Measurements from ENCODE around the gene LLGL2. TPM values are rescaled to one million over a fixed set of nuclear protein-coding genes. Genes with fewer than 3 reads are reported as not detected.

LLGL2 gene
- polyA plus RNA-seq, 1 donor: 149 TPM

DNA sequence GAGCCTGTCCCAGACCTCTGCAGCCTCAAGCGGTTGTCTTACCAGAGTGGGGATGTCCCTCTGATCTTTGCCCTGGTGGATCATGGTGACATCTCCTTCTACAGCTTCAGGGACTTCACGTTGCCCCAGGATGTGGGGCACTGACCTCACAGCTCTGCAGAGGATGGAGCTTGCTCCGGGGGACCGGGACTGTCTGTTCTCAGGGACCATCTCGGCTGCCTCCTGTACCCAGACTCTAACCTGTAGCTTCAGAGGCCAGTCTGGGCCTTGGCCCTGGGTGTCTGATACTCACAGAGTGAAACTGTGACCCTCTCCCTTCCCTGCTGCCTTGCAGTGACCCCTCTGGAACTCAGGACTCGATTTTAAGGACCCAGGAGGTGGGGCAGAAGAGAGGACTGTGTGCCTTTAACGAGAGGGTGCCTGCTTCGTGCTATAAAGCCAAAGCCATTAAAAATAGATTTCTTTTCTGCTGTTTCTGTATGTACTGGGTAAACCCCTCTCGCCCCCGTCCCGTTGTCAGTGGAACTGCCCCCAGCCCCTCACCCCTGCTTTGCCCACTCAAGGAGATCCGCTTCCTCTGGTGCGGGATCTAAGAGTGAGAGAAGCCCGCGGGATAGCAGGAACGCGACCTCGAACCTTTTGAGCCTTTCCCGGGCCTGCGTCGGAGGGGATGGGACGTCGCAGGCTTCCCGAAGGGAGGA lies 1.1 kb upstream of the LLGL2 start:
- H3K36me3 ChIP-seq (ENCODE audit: control insufficient read depth, insufficient read depth, low read length): peaks cover 46% of the 10 kb centered on the region
- H3K27ac ChIP-seq (ENCODE audit: low read length): peak overlapping the region; percentile 100
- H3K9me3 ChIP-seq (ENCODE audit: control insufficient read depth, low read depth, low read length): no peaks in the 10 kb centered on the region
- no CpG with 5 or more reads among the region's 24 CpGs for WGBS (ENCODE audit: insufficient coverage, low lambda C conversion rate)
- H3K4me1 ChIP-seq (ENCODE audit: control insufficient read depth, insufficient read depth, low read length): peaks cover 21% of the 10 kb centered on the region
- DNase-seq: no peak
- peaks cover 2% of the 10 kb centered on the region for H3K27me3 ChIP-seq (ENCODE audit: control insufficient read depth, insufficient read depth, low read length)
- H3K4me3 ChIP-seq (ENCODE audit: low read length): peak overlapping the region; percentile 98

DNA sequence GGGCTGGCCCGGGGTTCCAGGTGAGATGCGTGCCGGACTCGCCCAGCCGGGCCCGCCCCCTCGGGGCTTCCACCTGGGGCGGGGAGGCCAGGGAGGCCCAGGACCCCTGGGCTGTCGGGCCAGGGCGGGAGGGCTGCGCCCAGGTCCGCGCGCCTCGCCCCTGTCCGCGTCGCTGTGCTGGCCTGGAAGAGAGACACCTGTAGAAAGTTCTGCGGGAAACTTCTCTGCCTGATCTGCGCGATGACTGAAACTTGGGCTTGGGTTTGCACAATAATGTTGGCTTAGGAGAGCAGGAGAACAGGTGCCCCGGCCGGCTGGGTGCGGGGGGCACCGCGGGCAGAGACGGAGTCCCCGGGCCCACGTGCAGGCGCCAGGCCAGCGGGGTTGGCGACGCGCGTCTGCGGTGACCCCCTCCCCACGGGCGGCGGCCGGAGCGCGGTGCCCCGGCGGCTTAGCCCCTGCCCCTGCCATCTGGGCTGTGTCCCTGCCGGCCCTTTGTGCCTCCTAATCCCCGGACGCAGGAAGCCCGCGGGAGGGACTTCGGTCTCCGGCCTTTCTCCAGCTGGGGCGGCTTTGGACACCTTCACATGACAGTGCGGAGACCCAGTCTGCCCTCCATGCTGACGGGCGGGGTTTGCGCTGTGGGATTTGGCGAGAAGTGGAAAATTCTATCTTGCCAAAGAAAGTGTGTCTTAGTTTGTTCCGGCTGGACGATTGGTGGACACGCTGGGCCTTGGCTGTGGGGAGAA lies 483 bp downstream of the LLGL2 start:
- Histone ChIP-seq H3K36me3 (ENCODE audit: control insufficient read depth, insufficient read depth, low read length) (peaks cover 40% of the 10 kb centered on the region), H3K9me3 (ENCODE audit: control insufficient read depth, low read depth, low read length) (no peaks in the 10 kb centered on the region)
- peak in 1 of 2 donors; percentile 78 for DNase-seq

DNA sequence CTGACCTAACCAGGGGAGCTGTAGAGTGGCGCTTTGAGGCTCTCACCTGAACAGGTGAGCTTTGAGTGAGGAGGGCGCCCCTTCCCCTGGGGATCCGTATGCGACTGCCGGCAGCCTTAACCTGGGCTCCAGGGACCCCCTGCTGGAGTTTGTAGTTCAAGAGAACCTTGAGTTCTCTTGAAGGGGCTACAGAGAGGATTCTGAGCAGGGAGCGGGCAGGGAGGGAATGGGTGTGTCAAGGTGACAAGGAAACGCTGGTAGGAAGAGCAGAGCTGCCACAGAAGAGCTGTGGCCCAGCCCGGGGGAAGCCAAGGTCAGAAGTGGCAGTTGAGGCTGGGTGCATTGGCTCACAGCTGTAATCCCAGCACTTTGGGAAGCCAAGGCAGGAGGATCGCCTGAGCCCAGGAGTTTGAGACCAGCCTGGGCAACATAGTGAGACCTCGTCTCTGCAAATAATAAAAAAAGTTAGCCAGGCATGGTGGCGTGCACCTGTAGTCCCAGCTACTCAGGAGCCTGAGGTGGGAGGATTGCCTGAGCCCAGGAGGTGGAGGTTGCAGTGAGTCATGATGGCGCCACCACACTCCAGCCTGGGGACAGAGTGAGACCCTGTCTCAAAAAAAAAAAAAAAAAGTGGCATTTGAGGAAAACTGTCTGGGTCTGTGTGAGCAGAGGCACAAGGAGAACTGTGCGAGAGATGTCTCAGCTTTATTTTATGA lies 1.2 kb downstream of the LLGL2 start:
- Histone ChIP-seq H3K27ac (ENCODE audit: low read length) (peak overlapping the region; percentile 94), H3K9me3 (ENCODE audit: control insufficient read depth, low read depth, low read length) (no peaks in the 10 kb centered on the region), H3K36me3 (ENCODE audit: control insufficient read depth, insufficient read depth, low read length) (peaks cover 33% of the 10 kb centered on the region), H3K27me3 (ENCODE audit: control insufficient read depth, insufficient read depth, low read length) (peaks cover 2% of the 10 kb centered on the region), H3K4me1 (ENCODE audit: control insufficient read depth, insufficient read depth, low read length) (peaks cover 40% of the 10 kb centered on the region), H3K4me3 (ENCODE audit: low read length) (peak overlapping the region; percentile 55)
- DNase-seq: peak in 1 of 2 donors; percentile 81
- WGBS (ENCODE audit: insufficient coverage, low lambda C conversion rate): no CpG with 5 or more reads among the region's 13 CpGs

More for the DNA sequence above, 483 bp downstream of the LLGL2 start:
- peak overlapping the region; percentile 55 for H3K4me3 ChIP-seq (ENCODE audit: low read length)
- WGBS (ENCODE audit: insufficient coverage, low lambda C conversion rate): no CpG with 5 or more reads among the region's 60 CpGs
- H3K27ac ChIP-seq (ENCODE audit: low read length): peak overlapping the region; percentile 94
- H3K27me3 ChIP-seq (ENCODE audit: control insufficient read depth, insufficient read depth, low read length): peaks cover 2% of the 10 kb centered on the region
- H3K4me1 ChIP-seq (ENCODE audit: control insufficient read depth, insufficient read depth, low read length): peaks cover 33% of the 10 kb centered on the region

DNA sequence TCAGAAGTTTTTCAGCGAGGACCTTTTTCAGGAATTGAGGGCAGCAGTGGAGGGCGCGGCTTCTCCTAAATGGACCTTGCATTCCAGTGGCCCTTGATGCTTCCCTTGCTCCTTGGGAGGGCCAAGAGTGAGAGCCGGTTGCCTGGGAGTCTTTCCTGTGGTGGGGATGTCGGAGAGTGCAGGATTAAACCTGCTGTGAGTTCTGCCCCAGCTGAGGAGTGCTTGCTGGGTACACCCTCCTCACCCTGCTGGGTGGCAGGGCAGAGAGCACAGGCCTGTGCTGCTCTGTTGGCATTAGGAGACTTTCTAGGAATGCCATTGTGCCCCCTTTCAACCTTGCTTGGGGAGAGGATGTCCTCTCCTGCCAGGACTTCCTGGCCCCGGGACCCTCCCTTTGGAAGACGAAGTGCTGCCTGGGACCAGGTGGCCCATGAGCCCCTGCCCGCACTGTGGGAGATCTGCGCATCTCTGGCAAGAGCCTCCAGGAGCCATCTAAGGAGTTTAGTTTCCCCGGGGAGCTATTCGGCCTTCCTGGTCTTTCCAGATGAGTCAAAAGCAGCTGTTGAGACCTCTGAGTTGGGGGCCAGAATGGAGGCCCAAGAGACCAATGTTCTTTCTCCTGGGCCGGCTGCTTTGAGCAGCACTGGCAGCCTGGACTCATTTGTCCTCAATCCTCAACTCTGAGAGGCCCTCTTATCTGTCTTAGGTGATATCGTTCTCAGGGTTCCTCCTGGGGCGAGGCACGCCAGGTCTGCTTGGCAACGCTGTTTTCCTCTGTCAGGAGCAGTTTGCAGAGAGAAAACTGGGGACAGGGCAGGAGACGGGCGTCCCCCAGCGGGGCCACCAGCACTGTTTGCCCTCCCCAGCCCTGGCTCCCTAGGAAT lies 5.6 kb downstream of the LLGL2 start:
- peaks cover 2% of the 10 kb centered on the region for H3K27me3 ChIP-seq (ENCODE audit: control insufficient read depth, insufficient read depth, low read length)
- peak in 1 of 2 donors; percentile 84 for DNase-seq
- peaks cover 22% of the 10 kb centered on the region for H3K36me3 ChIP-seq (ENCODE audit: control insufficient read depth, insufficient read depth, low read length)
- peak overlapping the region; percentile 93 for H3K27ac ChIP-seq (ENCODE audit: low read length)
- WGBS (ENCODE audit: insufficient coverage, low lambda C conversion rate): no CpG with 5 or more reads among the region's 19 CpGs
- H3K4me3 ChIP-seq (ENCODE audit: low read length): no peak overlapping the region
- H3K4me1 ChIP-seq (ENCODE audit: control insufficient read depth, insufficient read depth, low read length): peaks cover 70% of the 10 kb centered on the region
- no peaks in the 10 kb centered on the region for H3K9me3 ChIP-seq (ENCODE audit: control insufficient read depth, low read depth, low read length)

DNA sequence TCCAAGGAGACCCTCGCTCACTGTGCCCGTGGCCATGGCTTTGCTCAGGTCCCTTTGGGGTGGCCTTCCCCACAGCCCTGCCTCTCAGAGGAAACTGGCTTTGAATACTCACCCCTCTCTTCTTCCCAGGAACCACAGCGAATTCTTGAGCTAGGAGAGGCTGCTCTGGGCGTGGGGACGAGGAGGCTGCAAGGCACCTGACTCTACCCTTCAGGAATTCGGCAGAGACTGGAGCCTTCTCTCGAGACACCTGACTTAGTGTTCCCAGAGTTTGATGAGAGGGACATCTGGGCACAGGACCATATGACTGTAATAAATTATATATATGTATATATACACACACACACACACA lies 6.2 kb downstream of the LLGL2 start:
- peaks cover 76% of the 10 kb centered on the region for H3K4me1 ChIP-seq (ENCODE audit: control insufficient read depth, insufficient read depth, low read length)
- peak in 1 of 2 donors; percentile 70 for DNase-seq

DNA sequence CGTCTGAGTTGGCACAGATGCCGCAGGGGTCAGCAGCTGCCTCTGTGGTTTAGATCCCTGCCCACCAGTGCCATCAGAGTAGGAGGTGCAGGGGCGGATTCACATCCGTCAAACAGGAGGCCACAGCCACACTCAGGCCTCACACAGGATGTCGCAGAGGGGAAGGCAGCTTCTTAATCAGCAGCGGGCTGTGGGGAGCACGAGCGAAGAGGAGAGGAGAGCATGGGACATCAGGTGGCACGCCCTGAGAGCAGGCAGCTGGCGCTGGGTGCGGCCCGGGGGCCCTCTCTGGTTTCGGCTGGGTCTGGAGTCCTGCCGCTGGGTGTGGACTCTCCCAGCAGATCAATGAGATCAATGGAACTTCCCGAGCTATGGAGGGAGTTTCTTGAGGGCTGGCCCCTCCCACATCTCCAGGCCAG lies 9.6 kb downstream of the LLGL2 start:
- peaks cover 94% of the 10 kb centered on the region for H3K4me1 ChIP-seq (ENCODE audit: control insufficient read depth, insufficient read depth, low read length)
- peak; percentile 88 to 96 for DNase-seq
- no CpG with 5 or more reads among the region's 15 CpGs for WGBS (ENCODE audit: insufficient coverage, low lambda C conversion rate)

More for the DNA sequence above, 6.2 kb downstream of the LLGL2 start:
- H3K36me3 ChIP-seq (ENCODE audit: control insufficient read depth, insufficient read depth, low read length): peaks cover 22% of the 10 kb centered on the region
- WGBS (ENCODE audit: insufficient coverage, low lambda C conversion rate): no CpG with 5 or more reads among the region's 7 CpGs
- H3K27me3 ChIP-seq (ENCODE audit: control insufficient read depth, insufficient read depth, low read length): no peaks in the 10 kb centered on the region
- no peaks in the 10 kb centered on the region for H3K9me3 ChIP-seq (ENCODE audit: control insufficient read depth, low read depth, low read length)
- H3K4me3 ChIP-seq (ENCODE audit: low read length): no peak overlapping the region
- peak overlapping the region; percentile 93 for H3K27ac ChIP-seq (ENCODE audit: low read length)

DNA sequence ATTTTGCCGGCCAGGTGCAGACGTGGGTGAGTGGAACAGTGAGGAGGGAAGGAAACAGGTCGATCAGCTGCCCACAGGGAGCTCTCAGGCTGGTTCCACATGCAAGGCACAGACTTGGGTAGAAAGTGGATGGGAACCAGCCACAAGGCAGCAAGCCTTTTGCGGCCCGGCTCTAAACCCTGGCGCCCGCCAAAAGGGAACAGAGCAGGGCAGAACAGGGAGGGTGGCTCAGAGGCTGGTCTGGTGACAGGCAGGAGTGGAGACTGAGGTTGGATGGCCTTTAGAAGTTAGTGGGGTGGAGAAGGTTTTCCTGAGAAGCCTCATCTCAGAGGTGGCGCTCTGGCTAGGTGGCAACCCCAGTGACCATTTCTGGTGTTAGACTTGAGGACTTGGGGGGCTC lies 10.4 kb downstream of the LLGL2 start:
- H3K27ac ChIP-seq (ENCODE audit: low read length): peak overlapping the region; percentile 89
- peaks cover 20% of the 10 kb centered on the region for H3K36me3 ChIP-seq (ENCODE audit: control insufficient read depth, insufficient read depth, low read length)
- peak in 1 of 2 donors; percentile 42 for DNase-seq
- no CpG with 5 or more reads among the region's 8 CpGs for WGBS (ENCODE audit: insufficient coverage, low lambda C conversion rate)
- H3K4me1 ChIP-seq (ENCODE audit: control insufficient read depth, insufficient read depth, low read length): peaks cover 95% of the 10 kb centered on the region
- H3K4me3 ChIP-seq (ENCODE audit: low read length): no peak overlapping the region
- H3K27me3 ChIP-seq (ENCODE audit: control insufficient read depth, insufficient read depth, low read length): no peaks in the 10 kb centered on the region
- no peaks in the 10 kb centered on the region for H3K9me3 ChIP-seq (ENCODE audit: control insufficient read depth, low read depth, low read length)

More for the DNA sequence above, 9.6 kb downstream of the LLGL2 start:
- Histone ChIP-seq H3K27ac (ENCODE audit: low read length) (peak overlapping the region; percentile 89), H3K9me3 (ENCODE audit: control insufficient read depth, low read depth, low read length) (no peaks in the 10 kb centered on the region), H3K4me3 (ENCODE audit: low read length) (no peak overlapping the region), H3K36me3 (ENCODE audit: control insufficient read depth, insufficient read depth, low read length) (peaks cover 17% of the 10 kb centered on the region), H3K27me3 (ENCODE audit: control insufficient read depth, insufficient read depth, low read length) (no peaks in the 10 kb centered on the region)

DNA sequence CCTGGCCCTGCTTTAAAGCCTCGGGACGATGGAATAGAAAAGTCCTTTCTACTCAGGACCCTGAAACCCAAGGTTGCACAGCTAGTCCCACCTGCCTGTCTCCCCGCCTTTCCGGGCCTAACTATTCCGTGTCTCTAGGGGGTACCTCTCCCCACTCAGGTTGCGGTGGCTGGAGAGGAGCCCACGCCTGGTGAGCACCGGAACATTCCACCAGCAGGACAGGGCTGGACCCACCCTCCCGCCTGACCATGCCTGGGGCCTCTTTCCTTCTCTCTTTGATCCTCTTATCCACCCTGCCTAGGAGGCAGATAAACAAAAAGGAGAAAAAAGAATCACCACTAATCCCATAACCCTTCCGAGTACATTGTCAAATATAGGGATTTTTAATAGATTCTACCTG lies 10.9 kb downstream of the LLGL2 start:
- Histone ChIP-seq H3K27me3 (ENCODE audit: control insufficient read depth, insufficient read depth, low read length) (no peaks in the 10 kb centered on the region), H3K27ac (ENCODE audit: low read length) (peak overlapping the region; percentile 89), H3K4me3 (ENCODE audit: low read length) (no peak overlapping the region), H3K36me3 (ENCODE audit: control insufficient read depth, insufficient read depth, low read length) (peaks cover 20% of the 10 kb centered on the region), H3K4me1 (ENCODE audit: control insufficient read depth, insufficient read depth, low read length) (peaks cover 95% of the 10 kb centered on the region), H3K9me3 (ENCODE audit: control insufficient read depth, low read depth, low read length) (no peaks in the 10 kb centered on the region)
- peak in 1 of 2 donors; percentile 56 for DNase-seq
- WGBS (ENCODE audit: insufficient coverage, low lambda C conversion rate): no CpG with 5 or more reads among the region's 10 CpGs

DNA sequence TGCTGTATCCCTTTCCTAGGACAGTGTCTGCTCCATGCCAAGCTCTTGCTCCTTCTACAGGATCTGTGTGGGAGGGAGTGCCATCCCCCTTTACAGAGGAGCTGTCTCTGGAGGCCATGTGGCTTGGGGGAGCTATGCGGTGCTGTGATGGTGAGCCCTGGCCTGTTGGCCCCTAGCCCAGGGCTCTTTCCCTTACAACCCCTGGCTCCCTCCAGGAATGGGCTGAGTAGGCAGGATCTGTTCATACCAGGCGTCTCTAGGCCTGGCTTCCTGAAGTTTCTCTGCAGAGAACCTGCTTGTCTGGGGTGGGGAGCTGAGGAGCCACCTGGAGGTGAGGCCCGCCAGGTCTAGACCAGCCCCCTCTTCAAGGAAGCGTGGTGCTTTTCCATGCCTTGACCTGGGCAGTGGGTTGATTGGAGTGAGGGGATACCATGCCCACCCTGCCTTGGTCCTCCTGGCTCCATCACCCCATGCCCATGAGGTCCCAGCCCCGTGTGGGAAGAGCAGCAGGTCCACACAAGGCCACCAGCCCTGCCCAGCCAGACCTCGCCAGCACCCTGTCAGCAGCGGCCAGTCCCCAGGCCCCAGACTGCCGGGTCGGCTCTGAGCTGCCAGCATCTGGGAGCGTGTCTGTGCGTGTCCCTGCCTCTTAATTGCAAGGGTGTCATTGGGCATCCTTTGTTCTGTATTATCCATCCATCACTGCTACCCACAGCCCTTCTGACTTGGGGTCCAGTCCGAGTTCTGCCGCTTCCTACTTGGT lies 14.7 kb downstream of the LLGL2 start:
- Histone ChIP-seq H3K36me3 (ENCODE audit: control insufficient read depth, insufficient read depth, low read length) (peaks cover 19% of the 10 kb centered on the region), H3K27ac (ENCODE audit: low read length) (peak overlapping the region; percentile 95), H3K4me3 (ENCODE audit: low read length) (no peak overlapping the region), H3K4me1 (ENCODE audit: control insufficient read depth, insufficient read depth, low read length) (peaks cover 99% of the 10 kb centered on the region), H3K9me3 (ENCODE audit: control insufficient read depth, low read depth, low read length) (no peaks in the 10 kb centered on the region), H3K27me3 (ENCODE audit: control insufficient read depth, insufficient read depth, low read length) (no peaks in the 10 kb centered on the region)
- no CpG with 5 or more reads among the region's 13 CpGs for WGBS (ENCODE audit: insufficient coverage, low lambda C conversion rate)
- peak in 1 of 2 donors; percentile 39 for DNase-seq

Data from large intestine (tissue), 3 donors.